ENCODE measurements around the gene GCDH.
A peak's percentile ranks its signal among the peaks of the same experiment; 100 is the strongest.
"Not testable (repeated sequence)": the region's sequence is repeated elsewhere in the genome, so short reads cannot be mapped to it uniquely, and the experiment has no call there.

Gene GCDH

DNA sequence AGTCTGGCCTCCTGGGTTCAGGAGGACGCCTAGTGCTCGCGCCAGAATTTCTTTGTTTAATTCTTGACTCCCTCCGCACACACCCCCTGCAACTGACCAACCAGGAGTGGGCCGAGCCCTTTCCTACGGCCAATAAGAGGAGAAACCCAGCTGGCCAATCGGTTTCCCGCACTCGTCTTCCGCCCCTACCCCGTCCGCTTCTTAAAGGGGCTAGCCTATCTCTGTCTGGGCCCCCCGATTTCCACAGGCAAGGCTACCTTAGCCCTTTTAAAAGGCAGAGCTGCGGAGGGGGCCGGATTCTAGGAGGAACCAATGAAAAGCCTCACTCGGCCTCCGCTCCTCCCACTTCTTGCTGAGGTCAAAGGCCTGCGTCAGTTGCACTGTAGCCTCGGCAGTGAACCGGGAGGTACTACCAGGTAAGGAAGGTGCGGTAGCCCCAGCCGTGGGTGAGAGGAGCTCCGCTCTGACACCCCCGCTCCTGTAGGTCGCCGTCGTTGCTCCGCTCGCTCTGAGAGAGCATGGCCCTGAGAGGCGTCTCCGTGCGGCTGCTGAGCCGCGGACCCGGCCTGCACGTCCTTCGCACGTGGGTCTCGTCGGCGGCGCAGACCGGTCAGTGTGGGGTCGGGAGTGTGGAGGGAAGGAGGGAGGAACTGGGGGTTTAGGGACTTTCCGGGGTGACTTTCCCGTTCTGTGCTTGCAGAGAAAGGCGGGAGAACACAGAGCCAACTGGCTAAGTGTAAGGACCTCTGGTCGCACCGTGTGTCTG is at the start of gene GCDH:
GCDH (plus strand) TSS at position 374 of the 766 bp plus-strand sequence; CDS start at position 519, 145 bp downstream.
- peak within 1 kb of the TSS; percentile 56 for H3K27ac ChIP-seq

DNA sequence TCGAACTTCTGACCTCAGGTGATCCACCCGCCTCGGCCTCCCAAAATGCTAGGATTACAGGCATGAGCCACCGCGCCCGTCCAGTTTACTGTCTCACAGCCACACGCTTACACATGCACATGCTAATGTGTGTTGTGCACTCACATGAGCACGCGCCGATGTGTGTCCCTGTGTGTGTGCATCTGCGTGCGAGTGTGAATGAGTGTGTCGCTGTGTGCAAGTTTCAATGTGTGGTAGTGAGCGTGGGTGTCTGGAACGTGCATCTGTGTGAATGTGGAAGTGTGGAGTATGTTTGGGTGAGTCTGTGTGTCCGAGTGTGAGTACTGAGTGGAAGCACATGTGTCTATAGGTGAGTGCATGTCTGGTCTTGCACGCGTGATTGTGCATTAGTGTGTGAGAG is 48.4 kb upstream of the GCDH start:
- H3K27ac ChIP-seq: no peak overlapping the region
- no peak for TF ChIP-seq ZFX (IDR thresholded peaks at IDR 0.05; ENCODE audit: borderline replicate concordance)
- TF ChIP-seq, protein P1, sequence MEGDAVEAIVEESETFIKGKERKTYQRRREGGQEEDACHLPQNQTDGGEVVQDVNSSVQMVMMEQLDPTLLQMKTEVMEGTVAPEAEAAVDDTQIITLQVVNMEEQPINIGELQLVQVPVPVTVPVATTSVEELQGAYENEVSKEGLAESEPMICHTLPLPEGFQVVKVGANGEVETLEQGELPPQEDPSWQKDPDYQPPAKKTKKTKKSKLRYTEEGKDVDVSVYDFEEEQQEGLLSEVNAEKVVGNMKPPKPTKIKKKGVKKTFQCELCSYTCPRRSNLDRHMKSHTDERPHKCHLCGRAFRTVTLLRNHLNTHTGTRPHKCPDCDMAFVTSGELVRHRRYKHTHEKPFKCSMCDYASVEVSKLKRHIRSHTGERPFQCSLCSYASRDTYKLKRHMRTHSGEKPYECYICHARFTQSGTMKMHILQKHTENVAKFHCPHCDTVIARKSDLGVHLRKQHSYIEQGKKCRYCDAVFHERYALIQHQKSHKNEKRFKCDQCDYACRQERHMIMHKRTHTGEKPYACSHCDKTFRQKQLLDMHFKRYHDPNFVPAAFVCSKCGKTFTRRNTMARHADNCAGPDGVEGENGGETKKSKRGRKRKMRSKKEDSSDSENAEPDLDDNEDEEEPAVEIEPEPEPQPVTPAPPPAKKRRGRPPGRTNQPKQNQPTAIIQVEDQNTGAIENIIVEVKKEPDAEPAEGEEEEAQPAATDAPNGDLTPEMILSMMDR (IDR thresholded peaks at IDR 0.05): no peak

More for the DNA sequence above, at the start of gene GCDH:
- TF ChIP-seq, protein P1 (IDR thresholded peaks at IDR 0.05): no peak
- no peak for TF ChIP-seq ZFX (IDR thresholded peaks at IDR 0.05; ENCODE audit: borderline replicate concordance)

DNA sequence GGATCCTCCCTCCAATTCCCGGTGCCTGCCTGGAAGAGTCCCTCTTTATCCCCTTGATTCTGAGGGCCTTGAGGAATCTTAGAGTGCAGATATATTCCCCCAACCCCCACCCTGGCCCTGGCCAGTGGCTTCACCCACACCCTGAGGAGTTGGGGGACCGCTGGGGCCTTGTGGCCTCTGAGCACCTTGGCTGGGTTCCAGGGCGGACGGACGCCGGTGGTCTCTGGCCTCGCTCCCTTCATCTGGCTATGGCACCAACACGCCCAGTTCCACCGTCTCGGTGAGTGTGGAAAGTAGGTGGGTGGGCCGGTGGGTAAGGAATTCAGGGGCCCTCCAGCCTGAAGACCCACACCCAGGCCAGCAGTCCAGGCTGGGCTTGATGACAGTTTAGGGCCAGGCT is 47.6 kb upstream of the GCDH start:
- no peak overlapping the region for H3K27ac ChIP-seq
- TF ChIP-seq, protein P1 (IDR thresholded peaks at IDR 0.05): no peak
- TF ChIP-seq ZFX (IDR thresholded peaks at IDR 0.05; ENCODE audit: borderline replicate concordance): no peak

DNA sequence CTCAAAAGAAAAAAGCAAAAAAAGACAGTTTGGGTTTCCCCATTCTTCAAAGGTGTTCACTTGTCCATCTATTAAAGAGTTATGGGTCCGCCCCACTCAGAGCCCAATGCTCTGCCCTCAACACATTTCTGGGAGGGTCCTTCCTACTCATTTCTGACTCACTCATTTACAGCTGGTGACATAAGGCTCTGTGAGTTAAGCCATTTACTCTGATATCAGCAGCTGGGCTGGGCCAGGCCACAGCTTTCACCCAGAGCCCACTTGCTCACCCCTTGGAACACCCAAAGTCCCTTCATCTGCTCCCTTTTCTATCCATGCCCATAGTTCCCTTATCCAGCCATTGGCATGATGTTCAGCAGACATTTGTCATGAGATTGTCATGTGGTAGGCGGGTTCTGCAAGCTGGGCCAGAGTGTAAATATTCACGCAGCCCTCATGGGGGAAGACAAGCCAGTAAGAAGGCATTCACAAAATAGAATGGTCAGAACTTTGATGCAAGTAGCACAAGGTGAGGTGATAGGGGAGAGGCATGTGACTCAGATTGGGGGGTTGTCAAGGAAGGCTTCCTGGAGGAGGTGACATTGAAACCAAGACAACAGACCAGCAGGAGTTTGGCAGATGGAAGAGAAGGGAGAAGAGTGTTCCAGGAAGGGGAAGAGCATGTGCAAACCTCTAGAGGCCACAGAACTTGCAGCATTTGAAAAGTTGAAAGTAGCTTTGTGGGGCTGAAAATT is 46.8 kb upstream of the GCDH start:
- TF ChIP-seq, protein P1 (IDR thresholded peaks at IDR 0.05): no peak
- TF ChIP-seq ZFX (IDR thresholded peaks at IDR 0.05; ENCODE audit: borderline replicate concordance): no peak
- H3K27ac ChIP-seq: no peak overlapping the region

DNA sequence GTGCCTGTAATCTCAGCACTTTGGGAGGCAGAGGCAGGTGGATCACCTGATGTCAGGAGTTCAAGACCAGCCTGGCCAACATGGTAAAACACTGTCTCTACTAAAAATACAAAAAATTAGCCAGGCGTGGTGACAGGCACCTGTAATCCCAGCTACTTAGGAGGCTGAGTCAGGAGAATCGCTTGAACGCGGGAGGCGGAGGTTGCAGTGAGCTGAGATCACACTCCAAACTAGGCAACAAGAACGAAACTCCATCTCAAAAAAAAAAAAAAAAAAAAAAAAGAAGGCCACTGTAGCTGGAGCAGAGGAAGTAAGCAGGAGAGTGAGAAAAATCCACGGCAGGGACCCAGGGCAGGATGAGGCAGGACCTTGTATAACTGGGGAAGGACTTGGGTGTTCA is 44.3 kb upstream of the GCDH start:
- H3K27ac ChIP-seq: not testable (repeated sequence)

DNA sequence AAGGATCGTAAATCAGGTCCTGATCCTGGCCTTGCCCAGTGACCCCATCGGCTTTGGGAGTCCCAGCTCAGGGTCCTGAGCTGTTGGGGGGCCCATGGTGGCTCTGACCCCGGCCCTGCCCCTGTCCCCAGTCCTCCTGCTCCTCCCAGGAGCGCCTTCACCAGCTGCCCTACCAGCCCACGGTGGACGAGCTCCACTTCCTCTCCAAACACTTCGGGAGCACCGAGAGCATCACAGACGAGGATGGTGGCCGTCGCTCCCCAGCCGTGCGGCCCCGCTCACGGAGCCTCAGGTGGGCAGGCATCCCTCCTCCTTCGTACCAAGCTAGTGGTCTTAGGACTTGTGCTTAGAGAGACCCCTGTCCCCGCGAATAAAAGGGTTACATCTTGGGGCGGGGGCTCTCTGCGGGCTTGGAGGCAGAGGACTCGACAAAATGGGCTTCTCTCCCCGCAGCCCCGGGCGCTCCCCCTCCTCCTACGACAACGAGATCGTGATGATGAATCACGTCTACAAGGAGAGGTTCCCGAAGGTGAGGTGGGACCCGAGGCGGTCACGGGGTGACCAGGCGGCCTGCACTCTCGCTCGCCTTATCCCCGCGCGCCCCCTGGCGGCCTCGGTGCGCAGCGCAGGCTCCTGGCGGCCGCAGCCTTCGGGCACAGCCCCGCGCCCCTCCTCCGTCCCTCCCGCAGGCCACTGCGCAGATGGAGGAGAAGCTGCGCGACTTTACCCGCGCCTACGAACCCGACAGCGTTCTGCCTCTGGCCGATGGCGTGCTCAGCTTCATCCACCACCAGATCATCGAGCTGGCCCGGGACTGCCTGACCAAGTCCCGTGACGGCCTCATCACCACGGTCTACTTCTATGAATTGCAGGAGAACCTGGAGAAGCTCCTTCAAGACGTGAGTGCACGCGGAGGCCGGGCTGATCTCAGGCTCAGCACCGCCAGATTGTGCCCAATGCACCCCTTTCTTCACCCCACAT is 43.5 kb upstream of the GCDH start:
- H3K27ac ChIP-seq: no peak overlapping the region
- TF ChIP-seq ZFX (IDR thresholded peaks at IDR 0.05; ENCODE audit: borderline replicate concordance): no peak
- TF ChIP-seq, protein P1 (IDR thresholded peaks at IDR 0.05): peak; percentile 98

DNA sequence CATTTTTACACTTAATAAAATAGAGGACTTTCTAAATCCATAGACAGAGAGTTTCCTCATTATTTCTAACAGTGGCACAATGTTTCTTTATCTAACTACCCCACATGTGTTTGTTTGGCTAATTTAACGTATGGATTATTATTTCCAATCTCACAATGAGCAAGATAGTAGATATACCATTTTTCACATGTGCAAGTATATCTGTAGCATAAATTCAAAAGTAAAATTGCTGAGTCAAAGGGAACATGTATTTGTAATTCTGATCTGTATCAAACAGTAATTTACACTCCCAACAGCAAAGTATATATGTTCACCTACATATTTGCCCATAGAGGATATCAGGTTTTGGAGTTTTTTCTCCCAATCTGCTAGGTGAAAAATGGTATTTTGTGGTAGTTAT is 34.3 kb upstream of the GCDH start:
- no peak for TF ChIP-seq ZFX (IDR thresholded peaks at IDR 0.05; ENCODE audit: borderline replicate concordance)
- TF ChIP-seq, protein P1 (IDR thresholded peaks at IDR 0.05): no peak

More for the DNA sequence above, 34.3 kb upstream of the GCDH start:
- H3K27ac ChIP-seq: no peak overlapping the region
